ENCODE data around the gene NOLC1.
"Not testable (repeated sequence)": the region's sequence is repeated elsewhere in the genome, so short reads cannot be mapped to it uniquely, and the experiment has no call there.

NOLC1 gene

DNA sequence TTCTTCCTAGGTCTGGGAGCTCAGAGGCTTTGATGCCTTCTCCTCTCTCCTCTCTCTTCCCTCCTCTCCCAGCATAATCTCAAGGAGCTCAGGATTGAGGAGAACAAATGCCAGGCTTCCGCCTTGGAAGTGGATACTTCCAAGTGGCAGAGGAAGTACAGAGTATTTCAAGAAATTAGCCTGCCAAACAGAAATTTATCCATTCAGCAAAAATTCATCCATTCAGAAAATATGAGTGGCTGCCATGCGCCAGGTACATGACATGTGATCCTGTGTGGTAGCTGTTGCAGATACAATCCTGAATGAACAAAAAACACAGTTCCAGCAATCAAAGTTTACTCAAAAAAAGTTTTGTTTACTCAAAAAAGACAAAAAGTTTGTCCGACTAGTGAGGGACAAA, 18.4 kb downstream of the NOLC1 start:
- no peak overlapping the region for H3K27ac ChIP-seq (ENCODE audit: low read length)
- no peaks in the 10 kb centered on the region for H3K4me1 ChIP-seq (ENCODE audit: control insufficient read depth, low read depth, low read length)
- H3K4me3 ChIP-seq (ENCODE audit: low read length): no peak overlapping the region
- H3K36me3 ChIP-seq (ENCODE audit: control insufficient read depth, low read depth, low read length): no peaks in the 10 kb centered on the region
- H3K9ac ChIP-seq (ENCODE audit: low read length): no peak overlapping the region
- no peaks in the 10 kb centered on the region for H3K9me3 ChIP-seq (ENCODE audit: control insufficient read depth, low read depth, low read length)
- H3K27me3 ChIP-seq (ENCODE audit: control insufficient read depth, insufficient read depth, low read length): no peaks in the 10 kb centered on the region

- no peak overlapping the region for H3K27ac ChIP-seq (ENCODE audit: low read length)
- no peak overlapping the region for H3K4me3 ChIP-seq (ENCODE audit: low read length)
- no peaks in the 10 kb centered on the region for H3K36me3 ChIP-seq (ENCODE audit: control insufficient read depth, low read depth, low read length)
- H3K9me3 ChIP-seq (ENCODE audit: control insufficient read depth, low read depth, low read length): no peaks in the 10 kb centered on the region
- no peak overlapping the region for H3K9ac ChIP-seq (ENCODE audit: low read length)
- no peaks in the 10 kb centered on the region for H3K27me3 ChIP-seq (ENCODE audit: control insufficient read depth, insufficient read depth, low read length)
- H3K4me1 ChIP-seq (ENCODE audit: control insufficient read depth, low read depth, low read length): no peaks in the 10 kb centered on the region
Measured at GRCh38 chr10:102172288-102172687, 20.1 kb downstream of the NOLC1 start.

- Histone ChIP-seq H3K27ac (ENCODE audit: low read length) (no peak overlapping the region), H3K9me3 (ENCODE audit: control insufficient read depth, low read depth, low read length) (no peaks in the 10 kb centered on the region), H3K36me3 (ENCODE audit: control insufficient read depth, low read depth, low read length) (no peaks in the 10 kb centered on the region), H3K4me3 (ENCODE audit: low read length) (no peak overlapping the region), H3K4me1 (ENCODE audit: control insufficient read depth, low read depth, low read length) (no peaks in the 10 kb centered on the region), H3K9ac (ENCODE audit: low read length) (no peak overlapping the region), H3K27me3 (ENCODE audit: control insufficient read depth, insufficient read depth, low read length) (no peaks in the 10 kb centered on the region)
Measured at GRCh38 chr10:102175415-102175814, 23.2 kb downstream of the NOLC1 start.

DNA sequence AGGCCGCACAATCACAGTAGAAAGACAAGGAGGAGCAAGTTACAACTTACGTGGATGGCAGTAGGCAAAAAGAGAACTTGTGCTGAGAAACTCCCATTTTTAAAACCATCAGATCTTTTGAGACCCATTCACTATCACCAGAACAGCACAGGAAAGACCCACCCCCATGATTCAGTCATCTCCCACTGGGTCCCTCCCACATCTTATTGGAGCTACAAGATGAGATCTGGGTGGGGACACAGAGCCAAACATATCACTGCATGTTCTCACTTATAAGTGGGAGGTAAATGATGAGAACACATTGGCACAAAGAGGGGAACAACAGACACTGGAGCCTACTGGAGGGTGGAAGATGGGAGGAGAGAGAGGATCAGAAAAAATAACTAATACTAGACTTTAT, 32.4 kb downstream of the NOLC1 start:
- Histone ChIP-seq H3K4me1 (ENCODE audit: control insufficient read depth, low read depth, low read length) (no peaks in the 10 kb centered on the region), H3K36me3 (ENCODE audit: control insufficient read depth, low read depth, low read length) (no peaks in the 10 kb centered on the region), H3K9ac (ENCODE audit: low read length) (no peak overlapping the region), H3K9me3 (ENCODE audit: control insufficient read depth, low read depth, low read length) (peaks cover 3% of the 10 kb centered on the region), H3K27ac (ENCODE audit: low read length) (no peak overlapping the region), H3K4me3 (ENCODE audit: low read length) (no peak overlapping the region), H3K27me3 (ENCODE audit: control insufficient read depth, insufficient read depth, low read length) (no peaks in the 10 kb centered on the region)

GRCh38 chr10:102185272-102185671, 33.1 kb downstream of the NOLC1 start:
- H3K27ac ChIP-seq (ENCODE audit: low read length): no peak overlapping the region
- no peaks in the 10 kb centered on the region for H3K4me1 ChIP-seq (ENCODE audit: control insufficient read depth, low read depth, low read length)
- H3K9ac ChIP-seq (ENCODE audit: low read length): no peak overlapping the region
- no peaks in the 10 kb centered on the region for H3K36me3 ChIP-seq (ENCODE audit: control insufficient read depth, low read depth, low read length)
- H3K9me3 ChIP-seq (ENCODE audit: control insufficient read depth, low read depth, low read length): peaks cover 4% of the 10 kb centered on the region
- H3K27me3 ChIP-seq (ENCODE audit: control insufficient read depth, insufficient read depth, low read length): no peaks in the 10 kb centered on the region
- H3K4me3 ChIP-seq (ENCODE audit: low read length): no peak overlapping the region

DNA sequence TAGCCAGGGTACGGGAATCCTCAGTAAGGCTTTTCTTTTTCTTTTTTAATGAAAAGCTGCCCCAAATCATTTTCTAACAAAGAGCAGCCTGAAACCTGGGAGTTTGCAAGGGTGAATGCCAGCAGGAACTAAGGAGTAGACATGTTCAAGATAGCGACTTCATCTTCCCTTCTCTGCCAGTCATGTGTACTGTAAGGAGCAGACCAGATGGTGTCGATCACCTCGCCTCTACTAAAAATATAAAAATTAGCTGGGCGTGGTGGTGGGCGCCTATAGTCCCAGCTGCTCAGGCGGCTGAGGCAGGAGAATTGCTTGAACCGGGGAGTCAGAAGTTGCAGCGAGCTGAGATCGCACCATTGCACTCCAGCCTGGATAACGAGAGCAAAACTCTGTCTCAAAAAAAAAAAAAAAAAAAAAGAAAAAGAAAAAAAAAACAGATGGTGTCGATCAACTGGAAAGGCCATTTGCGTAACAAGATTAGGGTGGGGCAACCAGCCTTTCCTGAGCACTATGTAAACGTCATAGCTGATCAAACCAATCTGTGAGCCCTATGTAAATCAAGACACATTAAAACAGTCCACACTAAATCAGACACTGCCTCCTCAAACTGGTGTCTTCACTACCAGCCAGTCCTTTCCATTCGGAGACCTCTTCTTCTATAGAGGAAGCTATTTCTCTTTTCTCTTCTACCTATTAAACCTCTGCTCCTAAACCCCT, 33.8 kb downstream of the NOLC1 start:
- peaks cover 4% of the 10 kb centered on the region for H3K9me3 ChIP-seq (ENCODE audit: control insufficient read depth, low read depth, low read length)
- H3K9ac ChIP-seq (ENCODE audit: low read length): no peak overlapping the region

DNA sequence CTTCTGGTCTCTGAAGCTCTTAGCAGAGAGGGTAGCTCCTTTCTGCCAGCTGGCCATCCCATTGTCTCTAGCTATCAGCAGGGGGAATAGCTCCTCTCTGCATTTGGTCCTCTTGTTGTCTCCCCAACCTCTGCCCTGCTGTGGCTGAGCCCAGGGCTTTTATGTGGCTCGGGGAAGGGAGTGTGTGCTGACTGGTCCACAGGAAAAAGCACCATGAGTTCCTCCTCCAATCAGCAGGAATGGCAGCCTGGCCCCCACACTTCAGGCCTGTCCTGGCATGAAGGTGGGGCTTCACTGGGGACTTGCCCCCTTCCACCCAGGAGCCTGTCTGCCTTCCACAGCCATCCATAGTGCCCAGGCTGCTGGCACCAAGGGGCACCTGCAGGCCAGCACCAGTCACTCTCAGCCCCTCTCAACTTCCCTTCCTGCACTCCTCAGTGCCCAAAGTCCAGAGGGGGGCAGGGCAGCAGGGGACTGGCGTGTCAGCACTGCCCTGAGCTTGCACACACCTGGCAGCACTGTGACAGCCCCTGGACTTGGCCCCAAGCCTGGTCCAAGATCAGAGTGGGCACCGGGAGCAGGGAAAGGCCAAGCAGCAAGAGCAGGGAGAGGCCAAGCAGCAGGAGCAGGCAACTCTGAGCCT, 36.2 kb downstream of the NOLC1 start:
- Histone ChIP-seq H3K27ac (ENCODE audit: low read length) (no peak overlapping the region), H3K27me3 (ENCODE audit: control insufficient read depth, insufficient read depth, low read length) (no peaks in the 10 kb centered on the region), H3K4me3 (ENCODE audit: low read length) (no peak overlapping the region), H3K36me3 (ENCODE audit: control insufficient read depth, low read depth, low read length) (no peaks in the 10 kb centered on the region), H3K4me1 (ENCODE audit: control insufficient read depth, low read depth, low read length) (no peaks in the 10 kb centered on the region), H3K9ac (ENCODE audit: low read length) (no peak overlapping the region), H3K9me3 (ENCODE audit: control insufficient read depth, low read depth, low read length) (peaks cover 14% of the 10 kb centered on the region)

More for the DNA sequence above, 33.8 kb downstream of the NOLC1 start:
- no peaks in the 10 kb centered on the region for H3K36me3 ChIP-seq (ENCODE audit: control insufficient read depth, low read depth, low read length)
- no peak overlapping the region for H3K27ac ChIP-seq (ENCODE audit: low read length)
- H3K27me3 ChIP-seq (ENCODE audit: control insufficient read depth, insufficient read depth, low read length): no peaks in the 10 kb centered on the region
- no peak overlapping the region for H3K4me3 ChIP-seq (ENCODE audit: low read length)
- H3K4me1 ChIP-seq (ENCODE audit: control insufficient read depth, low read depth, low read length): no peaks in the 10 kb centered on the region

DNA sequence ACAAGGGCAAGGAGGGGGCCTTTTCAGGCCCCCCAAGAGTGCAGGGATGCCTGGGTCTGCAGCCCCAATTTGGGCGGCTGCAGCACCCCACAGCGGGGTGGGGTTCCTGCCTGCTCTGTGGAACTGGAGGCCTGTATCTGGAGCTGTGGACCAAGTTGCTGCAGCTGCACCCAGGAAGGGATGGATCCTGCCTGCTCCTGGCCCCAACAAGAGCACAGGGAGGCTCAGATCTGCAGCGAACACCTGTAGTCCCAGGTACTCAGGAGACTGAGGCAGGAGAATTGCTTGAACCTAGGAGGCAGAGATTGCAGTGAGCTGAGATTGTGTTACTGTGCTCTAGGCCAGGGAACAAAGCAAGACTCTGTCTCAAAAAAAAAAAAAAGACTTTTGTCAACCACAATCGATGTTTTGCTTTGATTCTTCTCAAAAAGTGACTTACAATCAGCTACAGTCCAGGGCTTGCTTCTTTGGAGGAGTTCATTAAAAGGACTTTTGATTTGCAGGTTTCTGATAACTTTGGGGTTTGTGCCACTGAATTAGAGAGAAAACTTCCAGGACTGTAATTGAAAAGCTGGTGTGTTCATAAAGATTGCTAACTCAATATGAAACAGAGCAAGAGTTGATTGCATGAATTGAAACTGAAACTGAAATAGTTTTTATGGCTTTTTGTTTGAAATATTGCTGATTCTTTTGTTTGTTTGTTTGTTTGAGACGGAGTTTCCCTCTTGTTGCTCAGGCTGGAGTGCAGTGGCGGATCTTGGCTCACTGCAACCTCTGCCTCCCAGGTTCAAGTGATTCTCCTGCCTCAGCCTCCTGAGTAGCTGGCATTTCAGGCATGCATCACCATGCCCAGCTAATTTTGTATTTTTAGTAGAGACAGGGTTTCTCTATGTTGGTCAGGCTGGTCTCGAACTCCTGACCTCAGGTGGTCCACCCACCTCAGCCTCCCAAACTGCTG, 37.0 kb downstream of the NOLC1 start:
- not testable (repeated sequence) for H3K27ac ChIP-seq (ENCODE audit: low read length); H3K4me1 ChIP-seq (ENCODE audit: control insufficient read depth, low read depth, low read length); H3K27me3 ChIP-seq (ENCODE audit: control insufficient read depth, insufficient read depth, low read length); H3K36me3 ChIP-seq (ENCODE audit: control insufficient read depth, low read depth, low read length); H3K4me3 ChIP-seq (ENCODE audit: low read length); H3K9ac ChIP-seq (ENCODE audit: low read length)
- H3K9me3 ChIP-seq (ENCODE audit: control insufficient read depth, low read depth, low read length): peaks cover 14% of the 10 kb centered on the region

DNA sequence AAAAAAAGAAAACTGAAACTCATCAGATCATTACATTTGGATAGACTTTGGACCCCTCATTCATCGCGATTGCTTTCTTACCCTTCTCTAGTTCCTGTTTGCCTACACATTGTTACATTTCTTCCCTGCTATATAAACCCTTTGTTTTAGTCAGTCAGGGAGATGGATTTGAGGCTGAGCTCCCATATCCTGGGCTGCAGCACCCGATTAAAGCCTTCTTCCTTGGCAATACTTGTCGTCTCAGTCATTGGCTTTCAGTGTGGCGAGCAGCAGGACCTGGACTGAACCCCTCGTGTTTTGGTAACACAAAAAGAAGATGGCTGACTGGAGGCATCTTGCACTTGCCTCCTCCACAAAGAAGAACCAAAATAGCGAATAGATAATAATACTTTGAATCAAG, 39.8 kb downstream of the NOLC1 start:
- Histone ChIP-seq H3K9me3 (ENCODE audit: control insufficient read depth, low read depth, low read length) (peaks cover 14% of the 10 kb centered on the region), H3K36me3 (ENCODE audit: control insufficient read depth, low read depth, low read length) (no peaks in the 10 kb centered on the region), H3K4me1 (ENCODE audit: control insufficient read depth, low read depth, low read length) (no peaks in the 10 kb centered on the region), H3K4me3 (ENCODE audit: low read length) (no peak overlapping the region), H3K27ac (ENCODE audit: low read length) (no peak overlapping the region), H3K27me3 (ENCODE audit: control insufficient read depth, insufficient read depth, low read length) (no peaks in the 10 kb centered on the region), H3K9ac (ENCODE audit: low read length) (no peak overlapping the region)

DNA sequence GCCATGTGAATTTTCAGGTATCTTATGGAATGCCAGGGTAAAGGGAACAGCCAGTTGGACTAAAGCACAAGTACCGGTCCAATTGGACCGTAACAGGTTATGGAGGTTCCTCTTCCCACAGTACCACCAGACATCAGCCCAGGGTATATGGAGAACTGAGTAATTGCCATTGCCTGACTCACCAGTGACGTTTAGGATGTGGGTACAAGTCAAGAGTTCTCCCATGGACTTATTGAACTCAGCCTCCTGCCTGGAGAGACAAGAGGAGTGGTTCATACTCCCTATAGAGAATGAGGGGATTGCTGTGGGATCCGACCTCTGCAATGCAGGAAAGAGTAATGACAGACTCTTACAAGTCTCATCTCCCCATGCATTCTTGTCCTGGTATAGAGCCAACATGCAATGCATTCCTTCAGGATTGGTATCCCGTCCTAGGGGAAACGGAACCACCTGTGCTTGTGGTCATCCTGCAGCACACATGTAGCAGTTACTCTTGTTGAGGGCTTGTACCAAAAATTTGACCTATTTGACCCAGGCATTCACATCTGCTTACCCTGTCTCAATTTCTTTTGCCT, 43.2 kb downstream of the NOLC1 start:
- Histone ChIP-seq H3K4me1 (ENCODE audit: control insufficient read depth, low read depth, low read length) (no peaks in the 10 kb centered on the region), H3K27me3 (ENCODE audit: control insufficient read depth, insufficient read depth, low read length) (no peaks in the 10 kb centered on the region), H3K4me3 (ENCODE audit: low read length) (no peak overlapping the region), H3K36me3 (ENCODE audit: control insufficient read depth, low read depth, low read length) (no peaks in the 10 kb centered on the region), H3K9ac (ENCODE audit: low read length) (no peak overlapping the region), H3K9me3 (ENCODE audit: control insufficient read depth, low read depth, low read length) (peaks cover 10% of the 10 kb centered on the region), H3K27ac (ENCODE audit: low read length) (no peak overlapping the region)

- Histone ChIP-seq H3K4me3 (ENCODE audit: low read length) (no peak overlapping the region), H3K27ac (ENCODE audit: low read length) (no peak overlapping the region), H3K9ac (ENCODE audit: low read length) (no peak overlapping the region), H3K9me3 (ENCODE audit: control insufficient read depth, low read depth, low read length) (peaks cover 3% of the 10 kb centered on the region), H3K27me3 (ENCODE audit: control insufficient read depth, insufficient read depth, low read length) (no peaks in the 10 kb centered on the region), H3K4me1 (ENCODE audit: control insufficient read depth, low read depth, low read length) (no peaks in the 10 kb centered on the region), H3K36me3 (ENCODE audit: control insufficient read depth, low read depth, low read length) (no peaks in the 10 kb centered on the region)
Measured at GRCh38 chr10:102196893-102197292, 44.7 kb downstream of the NOLC1 start.

Data from iPS-18a (cell line).